ENCODE data around the gene ULK3. TPM values are rescaled to one million over a fixed set of nuclear protein-coding genes. Genes with fewer than 3 reads are reported as not detected.

ULK3 gene, protein sequence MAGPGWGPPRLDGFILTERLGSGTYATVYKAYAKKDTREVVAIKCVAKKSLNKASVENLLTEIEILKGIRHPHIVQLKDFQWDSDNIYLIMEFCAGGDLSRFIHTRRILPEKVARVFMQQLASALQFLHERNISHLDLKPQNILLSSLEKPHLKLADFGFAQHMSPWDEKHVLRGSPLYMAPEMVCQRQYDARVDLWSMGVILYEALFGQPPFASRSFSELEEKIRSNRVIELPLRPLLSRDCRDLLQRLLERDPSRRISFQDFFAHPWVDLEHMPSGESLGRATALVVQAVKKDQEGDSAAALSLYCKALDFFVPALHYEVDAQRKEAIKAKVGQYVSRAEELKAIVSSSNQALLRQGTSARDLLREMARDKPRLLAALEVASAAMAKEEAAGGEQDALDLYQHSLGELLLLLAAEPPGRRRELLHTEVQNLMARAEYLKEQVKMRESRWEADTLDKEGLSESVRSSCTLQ
- 47.5 TPM for total RNA-seq

DNA sequence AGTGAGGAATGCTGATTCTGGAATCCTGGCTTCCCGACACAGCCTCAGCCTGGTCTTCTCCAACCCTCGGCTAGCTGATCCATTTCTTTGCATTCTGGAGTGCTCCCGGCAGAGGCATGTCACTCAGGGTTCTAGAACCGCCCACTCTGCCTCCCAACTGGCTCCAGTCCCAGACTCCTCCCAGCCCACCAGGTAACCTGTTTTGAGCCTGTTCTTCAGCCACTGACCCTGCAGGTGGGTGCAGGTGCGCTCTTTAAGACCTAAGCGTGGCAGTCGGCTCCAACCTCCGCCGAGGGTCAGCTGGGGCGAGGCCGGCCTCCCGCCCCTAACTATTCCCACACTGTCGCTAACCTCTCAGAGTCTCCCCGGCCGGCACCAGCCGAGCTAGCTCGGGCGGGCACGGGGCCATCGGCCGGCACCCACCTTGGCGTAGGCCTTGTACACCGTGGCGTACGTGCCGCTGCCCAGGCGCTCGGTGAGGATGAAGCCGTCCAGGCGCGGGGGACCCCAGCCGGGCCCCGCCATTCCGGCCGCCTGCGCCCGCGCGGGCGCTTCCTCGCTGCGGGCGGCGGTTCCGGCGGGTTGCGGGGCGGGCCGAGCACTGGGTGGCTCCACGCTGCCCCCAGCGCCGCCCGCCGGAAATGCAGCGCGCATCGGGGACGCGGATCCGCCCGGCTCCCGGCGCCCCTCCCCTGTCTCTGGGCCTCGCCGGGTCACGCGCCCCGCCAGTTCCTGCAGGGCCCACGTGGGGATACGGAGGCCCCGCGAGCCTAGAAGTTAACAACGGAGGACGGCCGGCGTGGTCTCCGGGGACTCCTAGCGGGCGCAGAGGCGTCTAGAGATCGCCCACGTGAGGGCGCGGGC is at the start of gene ULK3:
TSS of gene ULK3 (minus strand) at position 576 of the 864 bp plus-strand sequence. CDS start at position 525, 51 bp downstream.

DNA sequence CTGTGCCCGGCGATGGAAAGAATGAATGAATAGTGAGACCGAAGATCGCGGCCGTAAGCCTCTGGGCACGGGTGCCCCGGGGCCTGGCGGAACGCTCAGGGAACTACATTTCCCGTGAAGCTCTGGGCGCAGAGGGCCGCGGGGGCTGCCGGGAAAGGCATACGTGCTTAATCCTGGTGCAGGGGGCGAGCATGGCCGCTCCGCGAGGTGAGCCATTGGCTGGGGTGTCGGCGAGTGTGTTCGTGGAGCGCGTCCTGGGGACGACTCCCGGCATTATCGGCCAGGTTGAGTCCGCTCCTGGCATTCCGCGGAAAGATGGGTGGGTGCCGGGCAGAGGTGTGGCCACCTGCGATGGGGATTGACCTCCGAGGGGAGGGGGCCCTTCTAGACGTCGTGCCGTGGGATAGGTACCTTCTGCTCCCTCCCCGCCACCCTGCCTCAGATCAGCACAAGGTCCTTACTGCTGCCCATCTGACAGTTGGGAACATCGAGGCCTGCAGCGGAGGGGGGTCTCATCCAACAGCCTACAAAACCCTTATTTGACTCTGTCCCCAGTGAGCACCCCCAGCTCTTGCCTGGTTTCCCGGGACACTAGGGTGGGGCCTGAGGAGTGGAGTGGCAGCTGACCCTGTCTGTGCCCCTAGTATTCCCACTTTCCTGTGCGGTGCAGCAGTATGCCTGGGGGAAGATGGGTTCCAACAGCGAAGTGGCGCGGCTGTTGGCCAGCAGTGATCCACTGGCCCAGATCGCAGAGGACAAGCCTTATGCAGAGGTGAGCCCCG is 47.1 kb upstream of the ULK3 start, which contains the start of gene MPI:
TSS of gene MPI (plus strand) at position 160 of the 782 bp plus-strand sequence. CDS start at position 192, 32 bp downstream.

GRCh38 chr15:74873036-74873755 is 30.2 kb upstream of the ULK3 start, which contains the start of gene SCAMP2:
TSS of gene SCAMP2 (minus strand) at chr15:74873365. CDS start at chr15:74873255, 110 bp downstream.

DNA sequence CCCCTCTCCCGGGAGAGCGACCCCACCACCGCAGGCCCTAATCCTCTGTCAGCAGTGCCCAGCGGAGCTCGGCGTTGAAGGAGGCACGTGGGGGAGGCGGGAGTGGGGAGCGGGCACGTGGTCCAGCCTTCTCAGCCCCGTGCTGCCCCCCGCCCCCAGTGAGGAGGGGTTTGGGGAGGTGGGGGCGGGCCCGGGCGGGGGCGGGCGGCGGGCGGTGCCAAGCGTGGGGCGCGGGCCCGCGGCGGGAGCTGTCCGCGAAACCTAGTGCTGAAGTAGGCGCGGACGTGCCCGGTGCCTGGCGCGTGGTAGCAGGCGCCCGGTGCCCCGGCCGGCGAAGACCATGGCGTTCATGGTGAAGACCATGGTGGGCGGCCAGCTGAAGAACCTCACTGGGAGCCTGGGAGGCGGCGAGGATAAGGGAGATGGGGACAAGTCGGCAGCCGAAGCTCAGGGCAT is 16.6 kb downstream of the ULK3 start, which contains the start of gene CPLX3:
TSS of gene CPLX3 (plus strand) at position 264 of the 456 bp plus-strand sequence. CDS start at position 341, 77 bp downstream.

GRCh38 chr15:74812533-74812932 is 30.4 kb downstream of the ULK3 start, which contains the start of gene LMAN1L:
TSS of gene LMAN1L (plus strand) at chr15:74812835. CDS start at chr15:74812855, 20 bp downstream.

Small RNA genes lying within 50 kb of the gene (small RNA-seq; reads per million reads assigned to genes)
- gene CPLX3: not detected
- not detected for gene MIR4513
- gene MIR6882: 0.56 reads per million, percentile 59 among the genes with 10 or more reads in this experiment

Other genes starting within 250 kb of the ULK3 start
- 29.3 TPM for gene CLK3, start 227.3 kb downstream of the ULK3 start, total RNA-seq
- gene EDC3, start 147.1 kb downstream of the ULK3 start, total RNA-seq: 16.1 TPM
- 0.23 TPM for gene CYP1A1, start 117.6 kb downstream of the ULK3 start, total RNA-seq
- gene CYP1A2, start 94.3 kb downstream of the ULK3 start, total RNA-seq: not detected
- gene CSK, start 61.1 kb downstream of the ULK3 start, total RNA-seq: 37.4 TPM
- not detected for gene LMAN1L, start 30.3 kb downstream of the ULK3 start, total RNA-seq
- gene CPLX3, start 16.5 kb downstream of the ULK3 start, total RNA-seq: 0.92 TPM
- gene SCAMP2, start 30.2 kb upstream of the ULK3 start, total RNA-seq: 12.2 TPM
- gene MPI, start 46.9 kb upstream of the ULK3 start, total RNA-seq: 38.1 TPM
- gene FAM219B, start 63.7 kb upstream of the ULK3 start, total RNA-seq: 65.5 TPM
- 91.1 TPM for gene COX5A, start 94.9 kb upstream of the ULK3 start, total RNA-seq
- 8.1 TPM for gene RPP25, start 113.6 kb upstream of the ULK3 start, total RNA-seq
- 82.1 TPM for gene SCAMP5, start 152.4 kb upstream of the ULK3 start, total RNA-seq
- gene PPCDC, start 180.4 kb upstream of the ULK3 start, total RNA-seq: 4.4 TPM